Ishikawa (cell line): ENCODE results near the gene NHS.

Experiments used
- CEBPB ChIP-seq: IDR thresholded peaks from 2 replicates; pipeline ENCODE4 v1.6.1; 2012
- CREB1 ChIP-seq: IDR thresholded peaks from 2 replicates; pipeline ENCODE4 v1.6.1; 2012; ENCODE audit warnings: low read depth
- EGR1 ChIP-seq: IDR thresholded peaks from 2 replicates; pipeline ENCODE4 v1.6.1; 2012
- EP300 ChIP-seq: IDR thresholded peaks from 2 replicates; pipeline ENCODE4 v1.6.1; 2012; ENCODE audit warnings: borderline replicate concordance
- FOXM1 ChIP-seq: IDR thresholded peaks from 2 replicates; pipeline ENCODE4 v1.6.1; 2012; ENCODE audit warnings: low read depth, borderline replicate concordance
- NFIC ChIP-seq: IDR thresholded peaks from 2 replicates; pipeline ENCODE4 v1.6.1; 2012
- RAD21 ChIP-seq: IDR thresholded peaks from 2 replicates; pipeline ENCODE4 v1.6.1; 2012; ENCODE audit warnings: low read depth
- TAF1 ChIP-seq: IDR thresholded peaks from 2 replicates; pipeline ENCODE4 v1.6.1; 2012; ENCODE audit warnings: low read depth, mild to moderate bottlenecking
- TCF12 ChIP-seq: IDR thresholded peaks from 2 replicates; pipeline ENCODE4 v1.6.1; 2012; ENCODE audit warnings: low read depth
- TEAD4 ChIP-seq: IDR thresholded peaks from 2 replicates; pipeline ENCODE4 v1.6.1; 2012
- YY1 ChIP-seq: IDR thresholded peaks from 2 replicates; pipeline ENCODE4 v1.6.1; 2012; ENCODE audit warnings: low read depth
- ZBTB7A ChIP-seq: IDR thresholded peaks from 2 replicates; pipeline ENCODE4 v1.6.1; 2012; ENCODE audit warnings: low read depth
- TF ChIP-seq, protein P1 (sequence below): IDR thresholded peaks from 2 replicates; pipeline ENCODE4 v1.6.1; 2012
- TF ChIP-seq, protein P2 (sequence below): IDR thresholded peaks from 2 replicates; pipeline ENCODE4 v1.6.1; 2012; ENCODE audit warnings: low read depth, mild to moderate bottlenecking
- TF ChIP-seq, protein P3 (sequence below): IDR thresholded peaks from 2 replicates; pipeline ENCODE4 v1.6.1; 2012

Gene NHS

DNA sequence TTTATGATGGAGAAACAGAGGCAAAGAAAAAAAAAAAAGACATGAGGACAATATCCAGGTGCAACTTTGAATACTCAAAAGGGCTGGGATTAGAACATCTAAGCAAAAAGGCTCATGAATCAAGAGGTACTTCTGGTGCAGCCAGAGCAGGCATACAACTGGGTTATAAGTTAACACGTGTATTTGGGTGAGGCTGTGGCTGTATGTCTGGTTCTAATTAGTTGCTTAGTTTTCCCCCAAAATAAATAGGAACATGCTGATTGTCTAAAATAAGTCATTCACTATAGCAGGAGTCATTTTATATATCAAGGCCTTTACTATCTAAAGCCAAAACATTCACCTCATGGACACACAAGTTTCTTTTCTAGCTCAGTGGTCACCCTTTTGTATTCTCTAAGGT lies 20.2 kb downstream of the NHS start:
- TF ChIP-seq ZBTB7A (no peak), EP300 (no peak), TCF12 (no peak), YY1 (no peak), TEAD4 (no peak), FOXM1 (no peak), EGR1 (no peak), RAD21 (no peak)
- TF ChIP-seq, protein P1, sequence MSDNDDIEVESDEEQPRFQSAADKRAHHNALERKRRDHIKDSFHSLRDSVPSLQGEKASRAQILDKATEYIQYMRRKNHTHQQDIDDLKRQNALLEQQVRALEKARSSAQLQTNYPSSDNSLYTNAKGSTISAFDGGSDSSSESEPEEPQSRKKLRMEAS, result no peak

DNA sequence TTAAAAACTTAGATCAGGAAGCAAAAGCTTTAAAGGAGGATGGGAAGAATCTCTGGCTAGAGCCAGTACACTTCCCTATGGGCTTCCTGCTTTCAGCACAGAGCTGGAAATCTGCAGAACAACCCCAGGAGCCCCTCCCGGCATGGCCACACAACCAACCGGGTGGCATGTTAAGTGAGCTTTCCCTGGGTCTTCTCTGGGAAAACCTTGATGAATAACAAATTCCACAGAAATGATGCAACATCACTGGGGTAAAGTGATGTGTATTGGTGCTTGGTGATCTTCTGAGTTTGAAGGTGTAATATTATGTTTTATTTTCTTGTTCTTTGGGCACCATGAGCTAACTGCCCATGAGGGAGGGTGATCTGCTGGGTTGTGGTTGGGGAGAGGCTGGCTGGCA lies 22.1 kb downstream of the NHS start:
- TF ChIP-seq ZBTB7A (no peak), CEBPB (no peak), EGR1 (no peak), NFIC (no peak), RAD21 (no peak), CREB1 (no peak), YY1 (no peak), FOXM1 (no peak), TEAD4 (no peak), TCF12 (no peak), TAF1 (no peak), EP300 (no peak)
- TF ChIP-seq, protein P1, result no peak
- TF ChIP-seq, protein P2, sequence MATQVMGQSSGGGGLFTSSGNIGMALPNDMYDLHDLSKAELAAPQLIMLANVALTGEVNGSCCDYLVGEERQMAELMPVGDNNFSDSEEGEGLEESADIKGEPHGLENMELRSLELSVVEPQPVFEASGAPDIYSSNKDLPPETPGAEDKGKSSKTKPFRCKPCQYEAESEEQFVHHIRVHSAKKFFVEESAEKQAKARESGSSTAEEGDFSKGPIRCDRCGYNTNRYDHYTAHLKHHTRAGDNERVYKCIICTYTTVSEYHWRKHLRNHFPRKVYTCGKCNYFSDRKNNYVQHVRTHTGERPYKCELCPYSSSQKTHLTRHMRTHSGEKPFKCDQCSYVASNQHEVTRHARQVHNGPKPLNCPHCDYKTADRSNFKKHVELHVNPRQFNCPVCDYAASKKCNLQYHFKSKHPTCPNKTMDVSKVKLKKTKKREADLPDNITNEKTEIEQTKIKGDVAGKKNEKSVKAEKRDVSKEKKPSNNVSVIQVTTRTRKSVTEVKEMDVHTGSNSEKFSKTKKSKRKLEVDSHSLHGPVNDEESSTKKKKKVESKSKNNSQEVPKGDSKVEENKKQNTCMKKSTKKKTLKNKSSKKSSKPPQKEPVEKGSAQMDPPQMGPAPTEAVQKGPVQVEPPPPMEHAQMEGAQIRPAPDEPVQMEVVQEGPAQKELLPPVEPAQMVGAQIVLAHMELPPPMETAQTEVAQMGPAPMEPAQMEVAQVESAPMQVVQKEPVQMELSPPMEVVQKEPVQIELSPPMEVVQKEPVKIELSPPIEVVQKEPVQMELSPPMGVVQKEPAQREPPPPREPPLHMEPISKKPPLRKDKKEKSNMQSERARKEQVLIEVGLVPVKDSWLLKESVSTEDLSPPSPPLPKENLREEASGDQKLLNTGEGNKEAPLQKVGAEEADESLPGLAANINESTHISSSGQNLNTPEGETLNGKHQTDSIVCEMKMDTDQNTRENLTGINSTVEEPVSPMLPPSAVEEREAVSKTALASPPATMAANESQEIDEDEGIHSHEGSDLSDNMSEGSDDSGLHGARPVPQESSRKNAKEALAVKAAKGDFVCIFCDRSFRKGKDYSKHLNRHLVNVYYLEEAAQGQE, result no peak
- TF ChIP-seq, protein P3, sequence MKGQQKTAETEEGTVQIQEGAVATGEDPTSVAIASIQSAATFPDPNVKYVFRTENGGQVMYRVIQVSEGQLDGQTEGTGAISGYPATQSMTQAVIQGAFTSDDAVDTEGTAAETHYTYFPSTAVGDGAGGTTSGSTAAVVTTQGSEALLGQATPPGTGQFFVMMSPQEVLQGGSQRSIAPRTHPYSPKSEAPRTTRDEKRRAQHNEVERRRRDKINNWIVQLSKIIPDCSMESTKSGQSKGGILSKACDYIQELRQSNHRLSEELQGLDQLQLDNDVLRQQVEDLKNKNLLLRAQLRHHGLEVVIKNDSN, result no peak

DNA sequence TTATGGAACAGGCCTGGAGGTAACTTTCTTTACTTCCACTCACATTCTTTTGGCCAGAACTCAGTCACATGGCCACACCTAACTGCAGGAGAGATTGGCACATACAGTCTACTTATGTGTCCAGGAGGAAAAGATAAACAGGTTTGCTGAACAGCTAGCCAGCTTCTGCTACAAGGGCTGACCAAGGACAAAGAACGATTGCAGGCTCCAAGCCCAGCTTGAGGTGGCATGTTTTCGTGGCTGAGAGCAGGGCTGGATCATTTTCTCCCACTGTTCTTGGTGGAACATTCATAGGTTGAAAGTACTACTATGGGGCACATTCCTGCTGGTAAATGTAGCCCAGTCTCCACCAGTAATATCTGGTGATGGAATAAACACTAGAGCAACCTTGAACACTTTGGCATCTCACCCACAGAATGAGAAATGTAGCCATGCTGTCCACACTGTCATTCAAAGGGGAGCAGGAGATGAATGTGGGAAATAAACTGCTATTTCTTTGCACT lies 28.2 kb downstream of the NHS start:
- no peak for TF ChIP-seq TAF1
- TF ChIP-seq, protein P1, result no peak
- no peak for TF ChIP-seq ZBTB7A
- no peak for TF ChIP-seq CEBPB
- TF ChIP-seq RAD21, result no peak
- TF ChIP-seq, protein P3, result no peak
- TF ChIP-seq EP300, result no peak
- TF ChIP-seq TCF12, result no peak

DNA sequence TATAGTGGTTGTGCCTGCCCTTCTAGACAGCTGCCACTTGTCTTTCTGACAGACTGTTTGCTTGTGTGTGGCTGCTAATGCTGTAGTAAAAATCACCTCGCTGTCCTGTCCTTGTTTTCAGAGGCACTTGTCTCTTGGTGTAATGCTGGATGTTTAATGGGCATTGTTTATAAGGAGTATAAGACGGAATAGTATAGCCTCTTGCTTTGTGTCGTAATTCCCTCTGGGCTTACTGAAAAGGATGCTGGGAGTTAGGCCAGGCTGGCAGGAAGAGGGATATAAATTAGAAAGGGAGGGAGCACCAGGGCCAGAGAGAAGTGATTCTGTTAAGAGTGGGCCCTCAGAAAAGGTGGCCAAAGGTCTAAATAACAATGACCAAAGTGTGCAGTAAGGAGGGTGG lies 29.0 kb downstream of the NHS start:
- no peak for TF ChIP-seq YY1
- TF ChIP-seq, protein P1, result no peak
- no peak for TF ChIP-seq TCF12

DNA sequence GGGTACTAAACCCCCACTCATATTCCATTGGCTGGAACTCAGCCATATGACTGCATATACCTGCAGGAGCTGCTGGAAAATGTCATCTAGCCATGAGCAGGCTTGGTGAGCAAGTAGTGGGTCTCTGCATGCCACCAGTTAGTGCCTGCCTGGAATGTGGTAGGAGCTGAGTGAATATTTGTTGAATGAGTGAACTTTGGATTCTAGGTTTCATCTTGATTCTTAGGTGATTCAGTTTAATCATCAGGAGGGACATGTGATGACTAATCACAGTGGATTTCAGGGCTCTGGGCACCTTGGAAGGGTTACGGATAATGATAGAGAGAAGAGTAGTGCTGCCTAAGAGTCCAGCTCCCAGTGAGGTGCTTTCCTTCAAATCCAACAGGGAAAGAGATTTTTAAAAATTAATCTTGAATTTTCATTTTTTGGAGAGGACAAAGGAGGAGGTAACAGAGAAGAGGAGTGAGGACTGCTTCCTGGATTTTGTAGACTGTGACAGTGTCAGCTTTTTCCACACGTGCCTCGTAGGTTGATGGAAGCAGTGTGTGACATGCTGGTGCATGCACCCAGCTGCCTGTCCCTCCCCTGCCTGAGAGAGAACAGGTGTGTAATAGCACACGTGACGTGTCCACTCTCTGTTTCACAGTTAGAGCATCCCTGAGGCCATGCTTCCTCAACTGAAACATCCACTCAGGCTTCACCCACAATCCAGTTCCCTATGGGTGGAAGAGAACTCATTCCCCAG lies 30.4 kb downstream of the NHS start:
- TF ChIP-seq TEAD4, result peak; percentile 8; the same call in 1 of the 2 replicates
- no peak for TF ChIP-seq ZBTB7A

DNA sequence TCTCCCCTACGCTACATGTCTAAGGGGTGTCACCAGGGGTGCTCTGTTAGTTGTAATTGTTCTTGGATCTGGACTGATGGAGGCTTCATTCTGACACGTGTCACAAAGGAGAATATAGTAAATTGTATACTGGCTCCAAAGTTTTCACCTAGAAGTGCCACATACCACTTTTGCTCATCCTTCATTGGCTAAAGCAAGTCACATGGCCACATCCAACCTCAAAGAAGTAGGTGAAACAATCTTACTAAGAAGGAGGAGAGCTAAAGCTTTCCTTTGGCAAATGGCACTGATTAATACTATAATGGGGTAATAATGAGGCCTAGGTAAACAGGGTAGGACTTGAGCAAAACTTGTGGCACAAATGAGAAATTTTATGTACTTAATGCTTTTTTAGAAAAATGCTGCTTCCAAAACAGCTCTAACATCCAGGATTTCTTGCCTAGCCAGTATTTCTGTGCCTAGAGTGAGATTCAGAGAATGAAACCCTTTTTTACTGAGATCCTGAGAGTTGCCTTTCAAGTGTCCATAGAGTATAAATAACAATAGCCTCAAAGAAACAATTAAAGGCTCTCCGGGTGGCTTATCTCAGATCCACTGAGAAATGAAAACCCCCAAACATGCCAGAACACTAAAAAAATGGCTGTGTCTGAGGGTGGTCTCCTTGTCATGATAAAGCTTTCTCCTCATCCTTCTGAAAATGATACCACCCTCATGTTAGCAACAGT lies 34.7 kb downstream of the NHS start:
- TF ChIP-seq ZBTB7A (no peak), CEBPB (no peak), NFIC (no peak), TCF12 (no peak)
- TF ChIP-seq, protein P3, result no peak
- TF ChIP-seq, protein P2, result no peak
